ENCODE data around the gene TMEM269.
A peak's percentile ranks its signal among the peaks of the same experiment; 100 is the strongest.

TMEM269 gene, protein sequence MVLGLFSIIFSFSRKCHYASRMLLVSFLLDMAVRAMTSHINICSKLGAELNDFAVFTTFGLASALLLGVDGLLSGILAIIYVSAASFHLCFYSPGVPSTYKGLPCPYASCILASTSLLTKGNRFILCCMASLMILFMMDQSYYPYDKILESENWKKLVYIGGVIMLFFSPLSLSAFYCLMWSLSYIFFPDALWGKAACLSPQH

DNA sequence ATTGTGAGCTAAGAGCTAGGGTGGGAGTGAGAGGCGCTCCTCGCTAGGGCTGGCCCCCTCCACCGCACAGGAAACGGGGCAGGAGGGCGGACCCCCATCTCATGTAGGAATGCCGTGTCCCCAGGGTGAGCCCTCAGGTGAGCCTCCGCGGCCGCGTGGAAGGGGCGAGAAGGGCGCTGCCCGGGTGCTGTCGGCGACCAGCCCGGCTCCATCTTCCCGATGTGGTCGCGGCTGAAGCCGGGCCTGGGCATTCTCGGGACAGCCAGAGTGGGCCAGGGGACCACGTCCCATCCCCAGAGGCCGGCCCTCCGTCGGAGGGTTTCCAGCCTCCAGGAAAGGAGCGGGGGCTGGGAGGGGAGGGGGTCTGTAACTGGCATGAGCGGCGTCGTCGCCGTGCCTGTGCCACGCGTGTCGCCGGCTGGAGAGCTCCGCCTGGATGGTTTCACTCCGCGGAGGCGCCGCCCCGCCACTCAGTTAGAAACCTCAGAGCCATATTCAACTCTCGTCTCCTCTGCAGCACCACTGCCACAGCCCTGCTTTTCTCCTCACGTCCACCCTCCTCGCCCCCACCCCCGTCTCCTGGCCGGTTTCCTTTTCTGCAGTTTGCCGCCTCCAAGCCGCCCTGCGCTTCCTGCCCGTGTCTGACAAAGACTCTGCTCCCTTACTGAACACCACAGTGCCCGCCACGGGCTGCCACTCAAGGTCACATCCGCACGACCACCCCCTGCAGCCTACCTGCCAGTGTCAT lies at the start of gene TMEM269:
Gene TMEM269, plus strand, starts transcription at position 46 of the 748 bp plus-strand sequence. CDS start 4,903 bp downstream, outside the sequence.
- peak; percentile 33 for DNase-seq

DNA sequence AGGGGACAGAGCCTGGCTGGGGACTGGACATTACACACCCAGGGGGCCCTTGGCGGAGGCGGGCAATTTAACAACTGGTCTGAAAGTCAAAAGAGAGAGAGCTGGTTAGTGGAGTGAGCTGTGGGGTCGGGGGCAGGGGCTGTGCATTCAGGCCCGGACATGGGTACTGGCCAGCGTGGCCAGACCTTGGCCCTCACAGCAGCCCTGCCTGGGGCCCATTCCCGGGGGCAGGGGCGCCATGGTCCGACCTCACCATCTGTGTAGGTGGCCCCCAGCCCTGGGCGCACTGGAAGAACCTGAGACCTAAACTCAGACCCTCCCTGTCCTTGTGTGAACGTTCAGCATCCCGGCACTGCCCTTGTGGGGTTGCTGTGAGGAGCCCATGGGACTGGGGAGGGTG lies 49.7 kb upstream of the TMEM269 start:
- no peak for DNase-seq

DNA sequence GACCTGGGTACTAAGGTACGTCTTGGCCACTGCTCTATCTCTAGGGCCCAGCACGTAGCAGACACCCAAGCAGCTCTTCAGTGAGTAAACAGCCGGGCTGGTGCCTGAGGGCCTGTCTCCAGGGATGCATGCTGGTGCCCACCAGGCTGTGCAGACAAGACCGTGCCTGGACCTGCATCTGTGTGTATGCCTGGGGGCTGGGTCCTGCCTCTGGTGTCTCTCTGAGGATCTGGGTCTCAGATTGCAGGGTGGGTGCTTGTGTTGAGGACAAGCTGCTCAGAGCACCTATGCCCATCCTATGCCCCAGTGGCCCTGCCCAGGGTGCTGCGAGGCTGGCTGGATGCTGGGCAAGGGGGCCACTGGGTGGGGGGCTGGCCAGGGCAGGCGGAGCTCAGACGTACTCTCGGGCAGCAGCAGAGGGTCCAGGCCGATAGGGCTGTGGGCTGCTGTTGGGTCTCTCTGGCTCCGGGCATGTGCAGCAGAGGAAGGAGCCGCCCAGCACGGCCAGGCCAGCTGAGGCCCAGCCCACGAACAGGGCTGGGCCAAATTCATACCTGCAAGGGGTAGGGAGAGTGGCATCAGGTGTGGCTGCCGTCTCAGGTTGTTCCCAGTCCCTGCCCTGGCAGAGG lies 49.2 kb upstream of the TMEM269 start:
- DNase-seq: no peak

DNA sequence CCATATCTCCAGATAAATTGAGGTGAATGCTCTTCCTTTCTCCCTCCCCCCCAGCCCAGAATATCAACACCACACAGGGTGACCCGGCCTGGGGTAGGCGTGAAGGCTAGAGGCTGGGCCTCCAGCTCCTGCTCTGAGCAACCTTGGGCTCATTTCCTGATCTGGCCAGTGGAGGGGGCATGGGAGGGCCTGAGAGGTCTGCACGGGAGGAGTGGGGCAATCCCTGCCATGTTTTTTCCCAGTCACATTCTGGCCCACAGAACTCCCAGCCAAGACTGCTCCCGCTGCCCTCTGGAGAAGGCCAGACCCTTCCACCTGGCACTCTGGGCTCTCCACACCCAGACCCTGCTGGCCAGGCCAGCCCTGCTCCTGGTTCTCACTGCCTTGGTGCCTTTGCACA lies 48.6 kb upstream of the TMEM269 start:
- DNase-seq: no peak

DNA sequence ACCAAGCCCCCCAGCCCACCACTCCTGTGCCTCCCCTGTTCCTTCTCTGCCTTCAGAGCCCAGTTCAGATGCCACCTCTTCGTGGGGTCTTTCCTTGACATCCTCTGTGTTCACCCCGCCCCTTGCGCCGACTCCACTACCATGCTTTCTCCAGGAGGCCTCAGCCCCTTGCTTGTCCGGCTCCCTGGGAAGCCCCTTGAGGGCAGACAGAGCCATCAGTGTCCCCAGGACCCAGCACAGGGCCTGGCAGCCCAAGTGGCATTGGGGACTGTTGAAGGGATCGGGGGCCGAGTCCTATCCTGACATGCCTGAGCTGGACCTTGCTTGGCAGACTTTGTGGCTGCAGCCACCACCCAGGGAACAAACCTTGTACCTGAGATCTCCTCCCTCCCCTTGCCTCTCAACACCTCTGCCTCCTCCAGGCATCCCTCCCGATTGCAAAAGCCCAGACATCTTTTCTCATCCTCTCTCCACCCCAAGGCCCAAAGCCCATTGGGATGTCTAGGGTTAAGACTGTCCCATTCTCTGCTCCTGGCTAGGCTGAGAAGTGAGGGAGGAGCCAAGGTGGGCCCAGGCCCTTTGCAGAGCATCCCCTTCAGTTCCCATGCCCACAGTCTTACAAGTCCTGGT lies 48.1 kb upstream of the TMEM269 start:
- DNase-seq: no peak

DNA sequence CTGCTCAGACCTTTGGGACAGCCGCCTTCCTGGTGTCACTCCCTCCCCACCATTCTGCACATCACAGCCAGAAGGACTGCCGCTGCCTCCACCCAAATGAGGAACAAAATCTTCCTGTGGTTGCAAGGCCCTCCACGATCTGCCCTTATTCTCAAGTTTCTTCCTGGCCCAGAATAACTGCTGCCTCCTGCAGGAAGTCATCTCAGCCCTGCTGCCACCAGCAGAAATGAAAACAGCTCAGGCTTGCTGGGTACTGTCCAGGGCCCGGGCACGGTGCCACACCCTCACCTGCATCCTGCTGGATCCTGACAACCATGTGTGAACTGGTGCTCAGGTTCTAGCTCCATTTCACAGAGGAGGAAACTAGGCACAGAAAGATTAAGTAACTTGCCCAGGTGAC lies 47.5 kb upstream of the TMEM269 start:
- DNase-seq: no peak

DNA sequence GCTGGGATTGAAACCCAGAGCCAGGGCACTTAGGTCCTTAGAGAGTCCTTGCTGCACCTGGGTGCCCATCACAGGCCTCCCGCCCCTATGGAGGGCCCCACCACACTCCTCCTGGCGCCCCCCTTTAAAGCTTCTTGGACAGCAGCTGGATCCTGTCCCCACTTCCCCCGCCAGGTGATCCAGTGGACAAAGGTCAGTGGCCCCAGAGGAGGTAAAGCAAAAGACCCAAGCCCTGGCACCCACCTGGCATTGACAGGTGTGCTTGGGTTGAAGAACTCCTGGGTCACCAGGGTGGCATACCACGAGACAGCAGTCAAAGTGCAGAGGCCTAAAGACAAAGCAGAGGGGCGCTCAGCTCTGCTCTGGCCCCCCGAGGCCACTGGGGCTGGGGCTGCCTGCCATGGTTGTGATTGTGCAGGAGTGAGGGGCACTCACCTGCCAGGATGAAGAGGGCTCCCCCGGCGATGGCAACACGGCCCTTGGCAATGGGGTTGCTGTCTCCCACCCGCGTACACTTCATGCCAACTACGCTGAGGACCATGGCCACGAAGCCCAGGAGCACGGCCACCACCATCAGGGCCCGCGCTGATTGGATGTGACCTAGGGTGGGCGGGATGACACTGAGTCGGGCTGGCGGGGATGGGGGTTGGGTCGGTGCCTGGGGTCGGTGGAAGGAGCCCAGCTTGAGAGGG lies 46.7 kb upstream of the TMEM269 start:
- DNase-seq: no peak

DNA sequence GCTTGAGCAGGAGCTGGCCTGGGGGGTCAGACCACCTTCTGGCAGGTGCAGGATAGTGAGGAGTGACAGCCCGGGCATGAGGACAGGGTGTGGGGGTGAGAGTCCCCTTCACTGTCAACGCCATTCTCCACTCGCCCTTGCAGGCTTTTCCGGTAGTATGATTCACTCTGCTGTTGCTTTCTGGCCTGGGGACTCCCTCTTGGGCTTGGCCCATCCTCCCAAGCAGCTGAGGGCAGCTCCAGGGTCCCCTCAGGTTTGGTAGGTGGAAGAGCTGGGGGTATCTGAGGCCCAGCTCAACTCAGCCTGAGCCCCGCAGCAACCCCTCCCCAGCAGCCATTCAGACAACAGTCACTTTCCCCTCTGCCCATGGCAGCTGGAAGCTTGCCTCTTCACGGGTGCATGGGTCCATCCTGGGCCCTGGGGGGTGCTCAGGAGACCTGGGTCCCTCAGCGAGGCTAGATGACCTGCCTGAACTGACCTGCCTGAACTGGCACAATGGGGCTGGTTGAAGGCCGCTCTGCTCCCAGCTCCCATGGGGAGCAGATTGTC lies 46.0 kb upstream of the TMEM269 start:
- DNase-seq: no peak

DNA sequence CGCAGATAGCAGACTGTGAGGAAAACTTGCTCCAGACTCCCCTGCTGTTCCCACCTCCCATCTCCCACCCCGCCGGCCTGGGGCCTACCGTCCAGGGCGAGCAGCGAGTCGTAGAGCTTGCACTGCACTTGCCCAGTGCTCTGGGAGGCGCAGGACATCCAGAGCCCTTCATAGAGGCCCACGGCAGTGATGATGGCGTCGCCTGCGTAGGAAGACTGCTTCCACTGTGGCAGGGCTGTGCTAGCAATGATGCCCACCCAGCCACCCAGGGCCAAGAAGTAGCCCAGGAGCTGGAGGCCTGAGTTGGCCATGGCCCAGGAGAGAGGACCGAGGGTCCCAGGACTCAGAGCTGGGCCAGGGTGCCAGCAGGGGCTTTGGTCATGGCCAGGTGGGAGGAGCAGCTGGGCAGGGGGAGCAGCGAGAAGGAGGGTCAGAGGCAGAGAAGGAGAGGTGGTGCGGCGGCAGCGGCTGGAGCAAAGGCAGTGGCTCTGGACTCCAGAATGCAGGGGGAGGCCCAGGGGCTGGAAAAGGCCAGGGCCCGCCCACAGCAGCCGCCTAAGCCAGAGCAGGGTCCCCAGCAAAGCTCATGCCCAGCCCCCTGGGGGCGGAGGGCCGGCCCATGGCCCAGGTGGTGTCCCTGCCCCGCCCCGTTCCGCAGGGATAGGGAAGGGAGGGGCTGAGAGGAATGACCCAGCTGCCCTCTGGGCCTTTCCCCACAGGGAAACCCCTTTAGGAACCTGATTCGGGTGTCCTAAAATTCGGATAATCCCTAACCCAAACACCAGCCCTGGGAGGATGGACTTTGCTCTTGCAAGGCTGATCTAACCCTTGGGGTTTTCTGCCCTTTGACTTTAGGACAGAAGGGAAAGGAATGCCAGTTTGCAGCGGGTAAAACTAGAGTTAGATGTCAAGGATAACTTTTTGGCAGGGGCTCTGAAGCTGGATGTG lies 44.8 kb upstream of the TMEM269 start, which contains the start of gene CLDN19:
Gene CLDN19, minus strand, starts transcription at position 484 of the 948 bp plus-strand sequence. Its CDS starts 173 bp downstream, at position 311.
- DNase-seq: no peak

DNA sequence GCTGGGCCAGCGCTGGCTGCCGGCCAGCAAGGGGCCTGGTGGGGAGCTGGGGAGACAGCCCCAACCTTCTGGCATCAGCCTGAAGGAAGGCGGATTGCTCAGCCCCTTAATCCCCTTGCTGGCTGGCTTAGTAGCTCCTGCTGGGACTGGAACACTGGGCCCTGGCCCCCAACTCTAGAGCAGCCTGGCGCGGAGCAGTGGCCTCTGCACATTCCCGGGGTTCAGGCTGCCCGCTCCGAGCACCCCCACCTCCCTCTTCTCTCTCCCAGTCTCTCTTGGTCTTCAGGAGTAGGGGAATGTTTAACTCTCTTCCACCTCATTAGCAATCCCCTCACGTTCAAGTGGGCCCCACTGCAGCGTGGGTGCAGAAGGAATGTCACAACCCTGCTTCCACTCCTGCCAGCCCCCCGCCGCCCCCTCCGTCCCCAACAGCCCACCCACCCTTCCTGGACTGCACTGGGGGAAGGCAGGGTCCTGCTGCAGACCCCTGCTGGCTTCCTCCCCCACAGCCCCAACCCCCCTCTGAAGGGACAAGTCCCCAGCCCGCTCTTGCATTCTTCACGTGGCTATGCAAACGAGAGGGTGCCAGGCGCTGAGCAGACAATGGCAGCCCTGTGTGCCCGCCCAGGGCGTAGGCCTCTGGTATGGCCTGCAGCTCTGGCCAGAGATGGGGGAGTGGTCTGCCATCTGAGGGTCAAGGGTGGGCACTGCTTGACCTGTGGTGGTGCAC lies 43.8 kb upstream of the TMEM269 start:
- no peak for DNase-seq

DNA sequence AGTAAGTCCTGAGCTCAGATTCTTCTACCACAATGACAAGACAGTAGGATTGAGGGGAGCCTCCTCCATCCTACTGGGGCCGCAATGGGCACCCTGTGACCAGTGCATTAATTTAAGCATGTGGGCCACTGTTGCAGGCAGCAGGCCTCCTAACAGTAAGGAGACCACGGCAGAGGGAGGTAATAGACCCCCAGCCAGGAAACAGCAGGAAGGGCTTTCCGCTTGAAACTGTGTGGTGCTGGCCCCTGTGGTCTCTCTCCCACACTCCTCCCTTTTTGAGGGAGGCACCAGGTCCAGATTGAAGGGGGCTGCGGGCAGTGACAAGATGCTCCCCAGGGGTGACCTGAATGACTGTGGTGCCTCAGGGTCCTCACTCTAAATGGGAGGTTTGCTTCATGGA lies 43.1 kb upstream of the TMEM269 start:
- DNase-seq: no peak

DNA sequence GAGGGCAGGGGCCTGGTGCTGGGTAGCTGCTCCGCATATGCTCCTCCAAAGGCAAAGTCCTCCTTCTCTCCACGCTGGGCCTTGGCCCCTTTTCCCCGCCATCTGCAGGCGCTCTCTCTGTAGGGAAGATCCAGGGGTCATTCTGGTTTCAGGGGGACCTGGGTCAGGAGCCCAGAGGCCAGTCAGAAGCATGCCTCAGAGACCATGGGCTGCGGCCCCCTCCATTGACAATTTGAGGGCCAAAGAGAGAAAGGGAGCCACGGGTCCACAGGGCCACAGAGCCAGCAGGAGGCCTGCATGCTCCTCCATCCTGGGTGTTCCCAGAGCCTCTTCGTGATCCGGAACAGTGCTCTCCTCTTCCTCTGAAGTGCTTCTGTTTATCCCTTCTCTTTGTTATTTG lies 42.6 kb upstream of the TMEM269 start:
- DNase-seq: no peak

DNA sequence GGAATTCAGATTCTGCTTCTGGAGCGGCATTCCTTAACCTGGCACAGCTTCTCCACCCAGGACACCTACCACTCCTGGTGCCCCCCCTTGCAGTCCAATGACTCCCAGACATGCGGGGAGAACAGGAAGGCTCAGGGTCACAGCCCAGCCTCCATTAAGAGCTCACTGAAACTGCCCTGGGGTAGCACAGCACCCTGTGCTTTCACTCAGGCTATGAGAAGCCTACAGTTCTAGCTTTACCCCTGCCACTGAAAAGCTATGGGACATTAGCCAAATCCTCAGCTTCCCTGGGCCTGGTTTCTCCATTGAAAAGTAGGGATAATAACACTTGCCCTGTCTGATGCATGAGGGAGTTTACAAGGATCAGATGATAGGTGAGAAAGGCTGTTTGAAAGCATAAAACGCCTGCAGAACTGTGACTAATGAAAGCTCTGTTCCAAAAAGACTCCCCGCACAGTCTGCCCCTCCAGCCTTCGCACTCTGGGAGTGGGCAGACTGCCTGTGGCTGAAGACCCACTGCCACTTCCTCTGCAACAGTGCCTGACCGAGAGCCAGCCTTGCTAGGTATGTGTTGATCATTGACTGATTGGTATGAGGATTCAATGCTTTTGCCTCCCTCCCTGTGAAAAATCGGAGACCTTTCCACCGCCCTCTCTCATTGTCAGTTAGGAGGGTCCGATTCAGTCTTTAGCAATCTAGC lies 42.0 kb upstream of the TMEM269 start:
- DNase-seq: no peak

DNA sequence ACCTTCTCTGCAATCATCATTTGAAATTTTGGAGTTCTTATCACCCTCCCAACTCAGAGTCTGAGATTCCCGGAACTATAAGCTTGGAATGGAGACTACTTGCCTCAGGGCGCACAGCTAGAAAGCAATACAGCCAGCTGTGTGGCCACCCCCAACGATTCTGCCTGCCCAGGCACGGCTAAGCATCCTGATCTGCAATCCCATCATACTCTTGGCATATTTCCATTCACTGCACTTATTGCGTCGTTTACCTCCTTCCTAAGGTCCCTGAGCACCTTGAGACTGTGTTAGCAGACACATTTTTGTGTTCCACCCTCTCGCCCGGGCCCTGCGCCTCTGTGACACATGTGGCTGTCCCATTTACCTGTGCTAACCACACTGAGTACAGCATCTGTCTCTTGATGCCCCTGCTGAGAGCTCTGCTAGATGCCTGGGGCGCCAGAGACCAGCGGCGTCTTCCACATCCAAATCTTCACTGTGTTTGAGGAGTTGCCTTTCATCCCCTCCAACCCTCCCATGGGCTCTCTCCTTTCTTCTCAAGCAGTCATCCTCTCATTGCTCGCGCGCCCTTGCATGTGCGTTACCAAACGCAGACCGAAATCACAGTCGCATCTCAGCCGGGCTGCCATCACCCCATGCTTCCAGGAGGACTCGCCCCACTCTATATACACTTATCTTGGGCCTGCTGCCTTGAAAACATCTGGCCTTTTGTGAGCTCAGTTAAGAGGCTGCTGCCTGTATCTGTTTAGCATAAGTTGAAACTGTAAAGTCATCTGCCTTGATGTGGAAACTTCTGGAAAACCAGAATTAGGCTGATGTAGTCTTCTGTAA lies 41.3 kb upstream of the TMEM269 start:
- DNase-seq: no peak

DNA sequence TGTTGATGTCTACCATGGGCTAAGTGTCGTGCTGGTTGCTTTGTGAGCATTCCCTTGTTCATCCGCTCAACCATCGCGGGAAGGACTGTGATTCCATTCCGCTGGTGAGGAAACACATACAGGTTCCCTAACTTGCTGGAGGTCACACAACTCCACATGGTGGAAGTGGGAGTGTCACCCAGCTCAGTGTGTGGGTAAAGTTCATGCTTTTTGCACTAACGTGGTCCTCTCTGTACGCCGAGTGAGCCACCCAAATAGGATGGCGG lies 40.7 kb upstream of the TMEM269 start:
- DNase-seq: no peak

DNA sequence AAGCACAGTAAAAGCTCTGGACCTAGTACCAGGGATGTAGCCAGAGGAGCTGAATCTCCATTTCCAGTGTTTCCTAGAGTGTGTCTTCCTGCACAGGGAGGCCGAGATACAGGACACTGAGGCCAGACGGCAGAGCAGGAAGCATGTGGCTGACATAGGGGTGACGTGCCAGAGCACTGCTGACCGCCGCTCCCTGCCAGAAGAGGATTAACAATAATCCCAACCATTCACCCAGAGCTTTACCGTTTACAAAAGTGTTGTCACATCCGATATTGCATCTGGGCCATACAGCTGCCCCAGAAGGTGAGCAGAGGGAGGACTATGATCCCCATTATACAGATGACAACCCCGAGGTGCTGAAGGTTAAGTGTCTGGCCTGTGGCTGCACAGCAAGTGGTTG lies 38.9 kb upstream of the TMEM269 start:
- DNase-seq: no peak

DNA sequence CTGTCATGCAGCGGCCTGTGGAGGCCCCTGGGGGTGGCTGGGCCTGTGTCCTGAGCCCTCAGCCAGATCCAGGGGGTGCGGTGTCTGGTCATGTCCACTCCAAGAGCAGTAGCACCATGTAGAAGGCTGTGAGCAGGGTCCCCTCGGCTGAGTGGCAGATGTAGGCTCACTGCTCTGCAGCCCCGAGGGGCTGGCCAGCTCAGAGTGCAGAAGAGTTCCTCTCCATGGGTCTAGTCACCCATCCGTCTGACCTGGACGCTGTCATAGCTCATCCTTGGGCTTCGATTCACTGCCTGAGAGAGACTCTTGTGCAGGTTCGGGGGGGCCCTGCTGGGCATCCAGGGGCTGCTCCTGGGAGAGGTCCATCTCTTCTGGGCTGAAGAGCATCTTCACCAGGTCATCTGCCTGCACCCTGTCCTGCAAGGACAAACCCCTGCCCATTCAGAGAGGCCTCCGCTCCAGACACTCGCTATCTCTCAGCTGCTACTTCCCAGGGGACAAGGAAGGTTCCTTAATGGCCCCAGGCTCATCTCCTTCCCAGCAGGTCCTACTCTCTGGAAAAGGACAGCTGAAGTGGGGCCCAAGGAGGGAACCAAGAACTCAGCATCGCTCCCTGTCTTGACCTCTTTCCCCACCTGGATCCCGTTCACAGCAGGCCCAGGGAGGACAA lies 38.2 kb upstream of the TMEM269 start:
- no peak for DNase-seq

DNA sequence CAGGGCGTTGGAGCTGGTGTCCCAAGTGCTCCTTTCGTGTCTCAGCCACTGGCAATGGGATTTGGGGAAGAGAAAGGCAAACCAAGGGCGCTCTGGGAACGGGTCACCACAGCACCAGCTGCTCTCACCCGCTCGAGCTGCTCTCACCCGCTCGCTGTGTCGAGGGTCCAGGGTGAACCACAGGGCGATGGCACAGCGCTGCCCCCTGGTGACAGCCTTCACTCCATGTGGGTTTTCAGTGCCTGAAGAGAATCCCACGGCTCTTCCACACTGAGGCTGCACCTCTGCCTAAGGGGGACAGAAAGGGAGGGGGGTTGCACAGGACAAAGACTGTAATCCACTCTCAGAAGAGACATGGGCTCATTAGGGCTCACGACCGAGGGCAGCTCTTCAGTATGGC lies 37.7 kb upstream of the TMEM269 start:
- peak; percentile 34 for DNase-seq

DNA sequence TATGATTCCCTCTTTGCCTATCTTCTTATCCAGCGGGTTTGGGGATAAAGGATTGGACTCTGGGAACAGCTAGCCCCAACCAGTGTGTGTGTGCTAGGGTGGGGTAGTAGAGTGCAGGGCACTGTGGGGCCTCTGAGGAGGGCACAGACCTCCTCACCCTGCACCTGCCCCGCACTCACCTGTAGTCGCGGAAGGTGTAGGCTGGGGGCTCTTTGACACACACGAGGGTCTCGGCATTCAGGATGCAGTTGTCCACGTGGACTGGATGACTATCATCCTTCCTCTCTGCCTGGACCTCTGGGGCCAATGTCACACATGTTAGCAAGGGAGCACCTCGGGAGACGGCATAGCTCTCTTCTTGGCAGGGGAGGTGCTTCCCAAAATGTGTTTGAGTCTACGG lies 36.8 kb upstream of the TMEM269 start:
- DNase-seq: no peak
